ENCODE results near the gene FBN1.
A peak's percentile ranks its signal among the peaks of the same experiment; 100 is the strongest.

Gene FBN1

GRCh38 chr15:48645558-48646330 is at the start of gene FBN1:
FBN1 (minus strand) TSS chr15:48645709; CDS start chr15:48644769, 940 bp downstream.
- TF ChIP-seq CTCF (IDR thresholded peaks at IDR 0.05; ENCODE audit: extremely low read depth, missing control alignments) = no peak
- peak; percentile 88 for DNase-seq (ENCODE audit: low spot score)

GRCh38 chr15:48693484-48693883 is 48.0 kb upstream of the FBN1 start:
- no peak for TF ChIP-seq CTCF (IDR thresholded peaks at IDR 0.05; ENCODE audit: extremely low read depth, missing control alignments)
- no peak for DNase-seq (ENCODE audit: low spot score)

GRCh38 chr15:48688493-48688892 is 43.0 kb upstream of the FBN1 start:
- no peak for DNase-seq (ENCODE audit: low spot score)
- no peak for TF ChIP-seq CTCF (IDR thresholded peaks at IDR 0.05; ENCODE audit: extremely low read depth, missing control alignments)

- no peak for TF ChIP-seq CTCF (IDR thresholded peaks at IDR 0.05; ENCODE audit: extremely low read depth, missing control alignments)
- no peak for DNase-seq (ENCODE audit: low spot score)
Measured at GRCh38 chr15:48683991-48684765, 38.7 kb upstream of the FBN1 start.

GRCh38 chr15:48682942-48683651 is 37.6 kb upstream of the FBN1 start:
- no peak for TF ChIP-seq CTCF (IDR thresholded peaks at IDR 0.05; ENCODE audit: extremely low read depth, missing control alignments)
- DNase-seq (ENCODE audit: low spot score) = no peak

- TF ChIP-seq CTCF (IDR thresholded peaks at IDR 0.05; ENCODE audit: extremely low read depth, missing control alignments) = no peak
- DNase-seq (ENCODE audit: low spot score) = no peak
Measured at GRCh38 chr15:48681353-48681752, 35.8 kb upstream of the FBN1 start.

GRCh38 chr15:48680841-48681240 is 35.3 kb upstream of the FBN1 start:
- no peak for TF ChIP-seq CTCF (IDR thresholded peaks at IDR 0.05; ENCODE audit: extremely low read depth, missing control alignments)
- DNase-seq (ENCODE audit: low spot score) = no peak
